Stomach (tissue), 9 donors: ENCODE data around the gene SIGLEC7. TPM values are rescaled to one million over a fixed set of nuclear protein-coding genes. Genes with fewer than 3 reads are reported as not detected.

Source experiments
- DNase-seq, 2 donors: peaks; one replicate each; pipeline versions ENCODE4 v3.0.0 to v3.0.0-alpha.2; 2013 to 2019
- H3K27ac ChIP-seq, 5 donors: fragments of 200-600 bp in 4 of 5; sonication (generic) in 4 of 5; one replicate each; pipeline ENCODE4 v1.5.1; 2013 to 2019; ENCODE audit warnings: mild to moderate bottlenecking in 1 of 5, moderate library complexity in 1 of 5
- H3K27me3 ChIP-seq, 3 donors: fragments of 200-600 bp; sonication (generic); one replicate each; pipeline ENCODE4 v1.5.1; 2017 to 2019; ENCODE audit warnings: mixed run types in 1 of 3
- H3K36me3 ChIP-seq, 4 donors: fragments of 200-600 bp; sonication (generic); 1 replicate in 3 of 4; 2 replicates in 1 of 4; pipeline ENCODE4 v1.5.1; 2016 to 2019
- H3K4me1 ChIP-seq, 4 donors: fragments of 200-600 bp; sonication (generic); one replicate each; pipeline ENCODE4 v1.5.1; 2016 to 2019
- H3K4me3 ChIP-seq, 4 donors: fragments of 200-600 bp; sonication (generic) in 3 of 4; one replicate each; pipeline ENCODE4 v1.5.1; 2016 to 2019; ENCODE audit warnings: mild to moderate bottlenecking in 1 of 4
- H3K9me3 ChIP-seq, 4 donors: fragments of 200-600 bp; sonication (generic); one replicate each; pipeline ENCODE4 v1.5.1; 2016 to 2019
- EP300 ChIP-seq: sonication (generic); formaldehyde crosslinking; IDR thresholded peaks from one replicate; pipeline ENCODE4 v1.6.1; 2017; ENCODE audit warnings: antibody characterized with exemption
- POLR2A ChIP-seq, 4 donors: fragments of 450-650 bp; IDR thresholded peaks; one replicate each; pipeline ENCODE4 v1.6.1; 2016; ENCODE audit warnings: antibody characterized with exemption in 4 of 4, control low read depth in 2 of 4, mild to moderate bottlenecking in 1 of 4, moderate library complexity in 1 of 4
- POLR2AphosphoS5 ChIP-seq, 3 donors: sonication (generic); formaldehyde crosslinking; IDR thresholded peaks; one replicate each; pipeline ENCODE4 v1.6.1; 2016; ENCODE audit warnings: antibody characterized with exemption in 3 of 3
- WGBS, 5 donors: extraction: QIAGEN DNeasy Blood & Tissue Kit in 3 of 5; methylation state at CpG; one replicate each; pipeline versions ENCODE4 v1.1.5 to v1.1.7; 2013 to 2018; 5-methylcytosine and 5-hydroxymethylcytosine counted together
- intact Hi-C: fragments of 100-400 bp; cut with DNase I; formaldehyde crosslinking; loops from one replicate; pipeline ENCODE4 v1.15.1; 2023; ENCODE audit warnings: low total_unique reads
- polyA plus RNA-seq, 3 donors: library from polyadenylated mRNA; stranded (reverse); fragments of 200-250 nt; gene quantifications; one replicate each; pipeline ENCODE4 v1.2.3, GENCODE V29; 2013
- total RNA-seq, 5 donors: library from RNA; depleted of rRNA; stranded (reverse); fragments of >200 nt; gene quantifications; one replicate each; pipeline versions ENCODE4 v1.1.0 to v1.2.3, GENCODE V29; 2014 to 2016
- TF ChIP-seq, protein P1 (sequence below), 7 experiments: fragments of 450-650 bp in 4 of 7; fragments of 200-600 bp in 3 of 7; sonication (generic) in 3 of 7; IDR thresholded peaks; one replicate each; pipeline ENCODE4 v1.5.1; 2016 to 2019; ENCODE audit warnings: antibody characterized with exemption in 7 of 7, control low read depth in 2 of 7, mild to moderate bottlenecking in 1 of 7
- donor health status: healthy with polysubstance abuse.
- donor health status: Bipolar disorder and iron deficiency.
- donor health status: healthy.

The SIGLEC7 gene
- total and polyA plus RNA-seq, 8 donors: 0.18 to 1.8 (median 0.90) TPM; not detected in 4

DNA sequence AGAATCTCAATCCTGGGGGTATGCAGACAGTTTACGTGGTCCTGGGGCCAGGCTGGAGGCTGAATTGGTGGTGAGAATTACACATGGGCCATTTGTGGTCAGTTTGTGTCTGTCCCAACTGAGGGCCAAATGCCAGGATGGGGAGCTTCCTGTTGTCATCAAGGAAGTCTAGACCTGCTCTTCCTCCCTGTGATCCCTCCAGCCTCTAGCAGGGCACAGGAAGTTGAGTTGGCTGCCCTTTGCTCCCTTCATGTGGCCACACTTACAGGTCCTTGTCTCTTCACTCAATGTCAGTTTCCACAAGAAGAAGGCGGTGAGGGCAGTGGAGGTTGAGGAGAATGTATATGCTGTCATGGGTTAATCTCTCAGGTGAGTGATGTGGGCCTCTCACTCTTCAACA lies 30.1 kb downstream of the SIGLEC7 start:
- no peaks in the 10 kb centered on the region for H3K9me3 ChIP-seq
- DNase-seq: no peak
- no peaks in the 10 kb centered on the region for H3K36me3 ChIP-seq
- H3K4me1 ChIP-seq: peaks cover 0 to 8% (median 5%) of the 10 kb centered on the region in 4 donors
- no peak overlapping the region for H3K27ac ChIP-seq
- TF ChIP-seq POLR2A (IDR thresholded peaks at IDR 0.05) (no peak), EP300 (no peak), POLR2AphosphoS5 (IDR thresholded peaks at IDR 0.05) (no peak)
- TF ChIP-seq, protein P1, sequence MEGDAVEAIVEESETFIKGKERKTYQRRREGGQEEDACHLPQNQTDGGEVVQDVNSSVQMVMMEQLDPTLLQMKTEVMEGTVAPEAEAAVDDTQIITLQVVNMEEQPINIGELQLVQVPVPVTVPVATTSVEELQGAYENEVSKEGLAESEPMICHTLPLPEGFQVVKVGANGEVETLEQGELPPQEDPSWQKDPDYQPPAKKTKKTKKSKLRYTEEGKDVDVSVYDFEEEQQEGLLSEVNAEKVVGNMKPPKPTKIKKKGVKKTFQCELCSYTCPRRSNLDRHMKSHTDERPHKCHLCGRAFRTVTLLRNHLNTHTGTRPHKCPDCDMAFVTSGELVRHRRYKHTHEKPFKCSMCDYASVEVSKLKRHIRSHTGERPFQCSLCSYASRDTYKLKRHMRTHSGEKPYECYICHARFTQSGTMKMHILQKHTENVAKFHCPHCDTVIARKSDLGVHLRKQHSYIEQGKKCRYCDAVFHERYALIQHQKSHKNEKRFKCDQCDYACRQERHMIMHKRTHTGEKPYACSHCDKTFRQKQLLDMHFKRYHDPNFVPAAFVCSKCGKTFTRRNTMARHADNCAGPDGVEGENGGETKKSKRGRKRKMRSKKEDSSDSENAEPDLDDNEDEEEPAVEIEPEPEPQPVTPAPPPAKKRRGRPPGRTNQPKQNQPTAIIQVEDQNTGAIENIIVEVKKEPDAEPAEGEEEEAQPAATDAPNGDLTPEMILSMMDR (IDR thresholded peaks at IDR 0.05): no peak
- intact Hi-C loops: no loop called here
- 80 to 89% (median 84%) methylated on average over 2 of the region's 2 CpGs for WGBS, 5 donors
- H3K4me3 ChIP-seq: no peak overlapping the region
- peaks cover 0 to 58% (median 13%) of the 10 kb centered on the region in 3 donors for H3K27me3 ChIP-seq

DNA sequence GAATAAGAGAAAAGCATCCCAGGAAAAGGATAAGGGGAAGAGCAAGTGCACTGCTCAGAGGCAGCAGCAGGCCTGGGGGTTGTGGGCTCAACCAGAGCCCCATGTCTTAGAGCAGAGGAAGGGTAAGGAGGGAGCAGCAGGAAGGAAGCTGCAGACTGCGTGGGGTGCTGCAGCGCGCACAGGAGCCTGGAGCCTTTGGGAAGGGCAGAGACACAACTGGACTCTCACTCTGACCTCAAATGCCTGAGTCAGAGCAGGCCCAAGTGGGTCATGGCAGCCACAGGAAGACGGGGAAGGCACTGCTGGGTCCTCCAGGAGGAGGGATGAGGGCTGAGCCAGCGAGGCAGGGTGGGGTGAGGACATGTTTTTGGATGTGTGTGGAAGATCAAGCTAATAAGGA lies 31.6 kb downstream of the SIGLEC7 start:
- H3K4me1 ChIP-seq: peaks cover 0 to 7% (median 5%) of the 10 kb centered on the region in 4 donors
- no peak for DNase-seq
- peaks cover 0 to 43% (median 6%) of the 10 kb centered on the region in 3 donors for H3K27me3 ChIP-seq
- H3K36me3 ChIP-seq: no peaks in the 10 kb centered on the region
- H3K9me3 ChIP-seq: no peaks in the 10 kb centered on the region
- intact Hi-C loops: no loop called here
- H3K4me3 ChIP-seq: no peak overlapping the region
- 54 to 64% (median 59%) methylated on average over 5 of the region's 5 CpGs for WGBS, 5 donors
- TF ChIP-seq, protein P1 (IDR thresholded peaks at IDR 0.05): no peak
- TF ChIP-seq POLR2A (IDR thresholded peaks at IDR 0.05): no peak
- no peak for TF ChIP-seq POLR2AphosphoS5 (IDR thresholded peaks at IDR 0.05)
- TF ChIP-seq EP300: no peak
- no peak overlapping the region for H3K27ac ChIP-seq

GRCh38 chr19:51179256-51179655 lies 37.2 kb downstream of the SIGLEC7 start:
- Histone ChIP-seq H3K9me3 (no peaks in the 10 kb centered on the region), H3K27ac (no peak overlapping the region), H3K4me1 (no peaks in the 10 kb centered on the region), H3K4me3 (no peak overlapping the region), H3K27me3 (peaks cover 0 to 28% (median 7%) of the 10 kb centered on the region in 3 donors), H3K36me3 (no peaks in the 10 kb centered on the region)
- peak in 1 of 2 donors; percentile 16 for DNase-seq
- TF ChIP-seq POLR2A (IDR thresholded peaks at IDR 0.05): no peak
- TF ChIP-seq, protein P1 (IDR thresholded peaks at IDR 0.05): no peak
- 33 to 48% (median 39%) methylated on average over 1 of the region's 1 CpG for WGBS, 5 donors
- intact Hi-C loops: no loop called here

- WGBS, 5 donors: 90 to 94% (median 92%) methylated on average over 32 to 39 of the region's 39 CpGs
- no peak for DNase-seq
- Histone ChIP-seq H3K4me3 (no peak overlapping the region), H3K9me3 (no peaks in the 10 kb centered on the region), H3K27me3 (peaks cover 4 to 44% (median 7%) of the 10 kb centered on the region in 3 donors), H3K36me3 (no peaks in the 10 kb centered on the region), H3K27ac (no peak overlapping the region), H3K4me1 (no peaks in the 10 kb centered on the region)
- TF ChIP-seq POLR2A (IDR thresholded peaks at IDR 0.05) (no peak), POLR2AphosphoS5 (IDR thresholded peaks at IDR 0.05) (no peak), EP300 (no peak)
- TF ChIP-seq, protein P1 (IDR thresholded peaks at IDR 0.05): no peak
- intact Hi-C loops: no loop called here
Measured at GRCh38 chr19:51181377-51181912, 39.3 kb downstream of the SIGLEC7 start.
